ENCODE data around the gene AAK1.

DNA sequence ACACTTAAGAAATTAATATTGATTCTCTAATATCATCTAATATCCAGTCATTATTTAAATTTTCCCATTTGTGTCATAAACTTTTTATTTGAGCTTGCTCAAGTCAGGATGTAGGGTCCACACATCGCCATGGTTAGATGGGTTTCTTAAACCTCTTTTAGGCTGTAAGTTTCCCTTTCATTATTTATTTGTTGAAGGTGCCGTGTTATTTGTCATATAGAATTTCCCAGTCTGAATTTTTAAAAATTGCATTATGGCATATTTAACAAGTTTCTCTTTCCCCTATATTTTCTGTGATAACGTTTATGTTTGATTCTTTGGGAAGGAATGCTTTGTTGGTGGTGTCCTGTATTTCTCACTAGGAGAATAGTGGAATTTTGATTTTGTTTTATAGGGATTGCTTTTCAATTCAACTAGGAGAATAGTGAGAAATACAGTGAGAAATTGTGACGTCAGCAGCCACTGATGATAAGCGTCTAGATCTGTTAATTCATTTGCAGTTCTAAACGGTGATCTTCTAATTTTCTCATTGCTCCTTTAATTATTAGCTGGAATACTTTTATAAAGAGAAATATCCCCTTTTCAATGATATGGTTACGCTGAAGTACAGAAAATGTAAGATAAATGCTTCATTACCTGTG lies 44.6 kb upstream of the AAK1 start:
- TF ChIP-seq, protein P1, sequence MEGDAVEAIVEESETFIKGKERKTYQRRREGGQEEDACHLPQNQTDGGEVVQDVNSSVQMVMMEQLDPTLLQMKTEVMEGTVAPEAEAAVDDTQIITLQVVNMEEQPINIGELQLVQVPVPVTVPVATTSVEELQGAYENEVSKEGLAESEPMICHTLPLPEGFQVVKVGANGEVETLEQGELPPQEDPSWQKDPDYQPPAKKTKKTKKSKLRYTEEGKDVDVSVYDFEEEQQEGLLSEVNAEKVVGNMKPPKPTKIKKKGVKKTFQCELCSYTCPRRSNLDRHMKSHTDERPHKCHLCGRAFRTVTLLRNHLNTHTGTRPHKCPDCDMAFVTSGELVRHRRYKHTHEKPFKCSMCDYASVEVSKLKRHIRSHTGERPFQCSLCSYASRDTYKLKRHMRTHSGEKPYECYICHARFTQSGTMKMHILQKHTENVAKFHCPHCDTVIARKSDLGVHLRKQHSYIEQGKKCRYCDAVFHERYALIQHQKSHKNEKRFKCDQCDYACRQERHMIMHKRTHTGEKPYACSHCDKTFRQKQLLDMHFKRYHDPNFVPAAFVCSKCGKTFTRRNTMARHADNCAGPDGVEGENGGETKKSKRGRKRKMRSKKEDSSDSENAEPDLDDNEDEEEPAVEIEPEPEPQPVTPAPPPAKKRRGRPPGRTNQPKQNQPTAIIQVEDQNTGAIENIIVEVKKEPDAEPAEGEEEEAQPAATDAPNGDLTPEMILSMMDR (IDR thresholded peaks at IDR 0.05) = no peak
- no peak for TF ChIP-seq POLR2A (IDR thresholded peaks at IDR 0.05)

All from body of pancreas (tissue), 4 donors.